ENCODE data around the gene ENPP3. TPM values are rescaled to one million over a fixed set of nuclear protein-coding genes. Genes with fewer than 3 reads are reported as not detected.

ENPP3 gene
- polyA plus RNA-seq, 1 donor from 2014 or later, result 0.50 TPM

- no peak for TF ChIP-seq CTCF (IDR thresholded peaks at IDR 0.05; ENCODE audit: poor library complexity, severe bottlenecking)
- TF ChIP-seq RAD21 (conservative IDR thresholded peaks at IDR 0.05), result no peak
- TF ChIP-seq EP300 (conservative IDR thresholded peaks at IDR 0.05; ENCODE audit: poor library complexity, severe bottlenecking), result no peak
- TF ChIP-seq EZH2 (IDR thresholded peaks at IDR 0.05; ENCODE audit: borderline replicate concordance, insufficient read depth, low read length, poor library complexity, severe bottlenecking), result no peak
- no peak for TF ChIP-seq POLR2AphosphoS5 (IDR thresholded peaks at IDR 0.05)
- no peak for TF ChIP-seq REST (IDR thresholded peaks at IDR 0.05; ENCODE audit: borderline replicate concordance)
- TF ChIP-seq SMC3 (conservative IDR thresholded peaks at IDR 0.05; ENCODE audit: poor library complexity), result no peak
These were observed 54.9 kb downstream of the ENPP3 start for GRCh38 chr6:131692031-131692430.

GRCh38 chr6:131692589-131692988 lies 55.5 kb downstream of the ENPP3 start:
- Histone ChIP-seq H3K9me3 (ENCODE audit: low read length) (no peaks in the 10 kb centered on the region), H3K4me3 (ENCODE audit: low read length) (no peak overlapping the region), H3F3A (ENCODE audit: insufficient read depth, low read length, poor library complexity, severe bottlenecking) (no peaks in the 10 kb centered on the region), H3K9ac (ENCODE audit: low read length) (no peak overlapping the region), H3K9me2 (ENCODE audit: insufficient read depth, low read length) (no peaks in the 10 kb centered on the region), H3K27me3 (ENCODE audit: insufficient read depth, low read depth, low read length) (no peaks in the 10 kb centered on the region), H3K27ac (ENCODE audit: low read length) (no peak overlapping the region), H3K36me3 (ENCODE audit: insufficient read depth, low read length) (no peaks in the 10 kb centered on the region), H4K20me1 (ENCODE audit: insufficient read depth) (no peaks in the 10 kb centered on the region), H3K79me2 (replicated peaks; ENCODE audit: insufficient read depth, low read length) (no peaks in the 10 kb centered on the region), H3K4me2 (ENCODE audit: low read length) (no peak overlapping the region), H2AFZ (ENCODE audit: low read depth, low read length) (no peak overlapping the region)
- TF ChIP-seq RAD21 (conservative IDR thresholded peaks at IDR 0.05) (no peak), POLR2AphosphoS5 (IDR thresholded peaks at IDR 0.05) (no peak), REST (IDR thresholded peaks at IDR 0.05; ENCODE audit: borderline replicate concordance) (no peak), MXI1 (conservative IDR thresholded peaks at IDR 0.05; ENCODE audit: poor library complexity, severe bottlenecking) (no peak), EP300 (conservative IDR thresholded peaks at IDR 0.05; ENCODE audit: poor library complexity, severe bottlenecking) (no peak), SMC3 (conservative IDR thresholded peaks at IDR 0.05; ENCODE audit: poor library complexity) (no peak), TAF1 (IDR thresholded peaks at IDR 0.05; ENCODE audit: low read depth) (no peak), EZH2 (IDR thresholded peaks at IDR 0.05; ENCODE audit: borderline replicate concordance, insufficient read depth, low read length, poor library complexity, severe bottlenecking) (no peak), CTCF (IDR thresholded peaks at IDR 0.05; ENCODE audit: poor library complexity, severe bottlenecking) (no peak)

More at GRCh38 chr6:131692031-131692430, 54.9 kb downstream of the ENPP3 start:
- no peak overlapping the region for H3K27ac ChIP-seq (ENCODE audit: low read length)
- H2AFZ ChIP-seq (ENCODE audit: low read depth, low read length), result no peak overlapping the region
- H3K9me2 ChIP-seq (ENCODE audit: insufficient read depth, low read length), result no peaks in the 10 kb centered on the region
- H3K4me3 ChIP-seq (ENCODE audit: low read length), result no peak overlapping the region
- no peaks in the 10 kb centered on the region for H3K79me2 ChIP-seq (replicated peaks; ENCODE audit: insufficient read depth, low read length)
- H3K36me3 ChIP-seq (ENCODE audit: insufficient read depth, low read length), result no peaks in the 10 kb centered on the region
- H4K20me1 ChIP-seq (ENCODE audit: insufficient read depth), result no peaks in the 10 kb centered on the region
- no peak overlapping the region for H3K4me2 ChIP-seq (ENCODE audit: low read length)
- H3K9ac ChIP-seq (ENCODE audit: low read length), result no peak overlapping the region
- no peaks in the 10 kb centered on the region for H3F3A ChIP-seq (ENCODE audit: insufficient read depth, low read length, poor library complexity, severe bottlenecking)
- no peaks in the 10 kb centered on the region for H3K27me3 ChIP-seq (ENCODE audit: insufficient read depth, low read depth, low read length)
- H3K9me3 ChIP-seq (ENCODE audit: low read length), result no peaks in the 10 kb centered on the region
